Measurements from ENCODE around the gene CMTM6.
A peak's percentile ranks its signal among the peaks of the same experiment; 100 is the strongest.

Gene CMTM6

GRCh38 chr3:32432045-32432710, 70.5 kb downstream of the CMTM6 start:
- DNase-seq (peak in 1 of 2 donors; percentile 54), ATAC-seq (peak; percentile 35)
- Mint-ChIP-seq H3K27ac (peak overlapping the region; percentile 98 to 99), H3K9me3 (no peaks in the 10 kb centered on the region), H3K4me1 (peaks cover 100% of the 10 kb centered on the region), H3K4me3 (peak overlapping the region; percentile 86 to 90), H3K27me3 (no peaks in the 10 kb centered on the region)

GRCh38 chr3:32431481-32431880, 71.2 kb downstream of the CMTM6 start:
- Mint-ChIP-seq H3K9me3 (no peaks in the 10 kb centered on the region), H3K4me1 (peaks cover 100% of the 10 kb centered on the region), H3K27ac (peak overlapping the region; percentile 98 to 99), H3K4me3 (peak overlapping the region; percentile 54 to 86), H3K27me3 (no peaks in the 10 kb centered on the region)
- ATAC-seq (no peak), DNase-seq (no peak)

Measured in stimulated activated naive CD8-positive, alpha-beta T cell treated with anti-CD3 and anti-CD28 coated beads, Interleukin-15, amount 100 ng/mL, for 72 hours (primary cell).